ENCODE data around the gene GPR152.
A peak's percentile ranks its signal among the peaks of the same experiment; 100 is the strongest.

Gene GPR152

DNA sequence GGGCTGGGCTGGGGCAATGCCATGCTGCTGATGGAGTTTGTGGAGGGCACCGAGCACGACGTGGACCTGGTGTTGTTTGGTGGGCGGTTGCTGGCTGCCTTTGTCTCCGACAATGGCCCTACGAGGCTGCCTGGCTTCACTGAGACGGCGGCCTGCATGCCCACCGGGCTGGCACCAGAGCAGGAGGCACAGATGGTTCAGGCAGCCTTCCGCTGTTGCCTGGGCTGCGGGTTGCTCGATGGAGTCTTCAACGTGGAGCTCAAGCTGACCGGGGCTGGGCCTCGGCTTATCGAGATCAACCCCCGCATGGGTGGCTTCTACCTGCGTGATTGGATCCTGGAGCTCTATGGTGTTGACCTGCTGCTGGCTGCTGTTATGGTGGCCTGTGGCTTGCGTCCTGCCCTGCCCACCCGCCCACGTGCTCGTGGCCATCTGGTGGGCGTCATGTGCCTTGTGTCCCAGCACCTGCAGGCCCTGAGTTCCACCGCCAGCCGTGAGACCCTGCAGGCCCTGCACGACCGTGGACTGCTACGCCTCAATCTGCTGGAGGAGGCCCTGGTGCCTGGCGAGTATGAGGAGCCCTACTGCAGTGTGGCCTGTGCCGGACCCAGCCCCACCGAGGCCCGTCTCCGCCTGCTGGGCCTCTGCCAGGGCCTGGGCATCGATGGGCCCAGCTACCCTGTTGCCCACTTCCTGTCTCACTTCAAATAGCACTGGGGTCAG, 28.5 kb downstream of the GPR152 start:
- no peak for DNase-seq (ENCODE audit: low read depth)

DNA sequence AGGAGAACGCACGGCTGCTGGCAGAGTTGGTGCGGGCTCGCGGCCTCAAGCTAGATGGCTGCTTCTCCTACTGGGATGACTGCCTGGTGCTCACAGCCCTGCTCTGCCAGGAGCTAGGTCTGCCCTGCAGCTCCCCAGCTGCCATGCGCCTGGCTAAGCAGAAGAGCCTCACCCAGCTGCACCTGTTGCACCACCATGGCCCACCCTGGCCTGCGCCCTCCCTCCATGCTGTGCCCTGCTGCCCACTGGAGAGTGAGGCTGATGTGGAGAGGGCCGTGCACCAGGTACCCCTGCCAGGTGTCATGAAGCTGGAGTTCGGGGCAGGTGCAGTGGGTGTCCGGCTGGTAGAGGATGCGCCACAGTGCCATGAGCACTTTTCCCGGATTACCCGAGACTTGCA, 29.1 kb downstream of the GPR152 start:
- no peak for DNase-seq (ENCODE audit: low read depth)

DNA sequence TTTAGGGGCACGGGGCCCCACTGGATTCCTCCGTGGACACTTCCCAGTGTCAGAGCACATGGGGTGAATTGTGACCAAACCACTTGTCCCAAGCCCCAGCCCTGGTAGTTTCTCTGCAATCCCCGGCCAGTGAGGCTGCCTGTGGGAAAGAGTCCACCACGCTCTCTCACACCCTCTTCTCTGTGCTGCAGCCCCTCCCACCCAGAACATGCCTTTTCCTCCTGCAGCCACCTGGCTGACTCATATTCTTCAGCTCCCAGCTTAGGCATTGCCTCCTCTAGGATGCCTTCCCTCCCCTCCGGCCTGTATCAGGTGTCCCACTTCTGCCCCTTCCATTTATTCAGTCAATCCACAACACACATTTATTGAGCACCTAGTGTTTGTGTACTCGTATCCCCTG, 29.6 kb downstream of the GPR152 start:
- no peak for DNase-seq (ENCODE audit: low read depth)

DNA sequence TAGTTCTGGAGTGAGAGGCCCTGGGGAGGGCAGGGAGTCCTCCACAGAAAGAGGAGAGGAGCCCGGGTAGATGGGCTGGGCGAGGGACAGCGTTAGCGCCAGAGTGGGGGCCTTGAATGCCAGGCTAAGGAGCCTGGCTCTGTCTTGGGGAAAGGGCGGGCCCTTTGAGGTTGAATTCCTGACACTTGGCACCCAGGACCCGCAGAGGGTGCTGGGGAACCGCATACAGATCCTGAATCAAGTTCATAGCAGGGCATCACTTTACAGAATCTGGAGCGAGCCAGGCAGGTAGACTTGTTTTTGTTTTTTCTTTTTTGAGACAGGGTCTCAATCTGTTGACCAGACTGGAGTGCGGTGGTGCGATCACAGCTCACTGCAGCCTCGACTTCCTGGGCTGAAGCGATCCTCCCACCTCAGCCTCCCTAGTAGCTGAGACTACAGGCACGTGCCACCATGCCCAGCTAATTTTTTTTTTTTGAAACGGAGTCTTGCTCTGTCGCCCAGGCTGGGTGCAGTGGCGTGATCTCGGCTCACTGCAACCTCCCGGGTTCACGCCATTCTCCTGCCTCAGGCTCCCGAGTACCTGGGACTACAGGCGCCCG, 31.0 kb downstream of the GPR152 start:
- no peak for DNase-seq (ENCODE audit: low read depth)

DNA sequence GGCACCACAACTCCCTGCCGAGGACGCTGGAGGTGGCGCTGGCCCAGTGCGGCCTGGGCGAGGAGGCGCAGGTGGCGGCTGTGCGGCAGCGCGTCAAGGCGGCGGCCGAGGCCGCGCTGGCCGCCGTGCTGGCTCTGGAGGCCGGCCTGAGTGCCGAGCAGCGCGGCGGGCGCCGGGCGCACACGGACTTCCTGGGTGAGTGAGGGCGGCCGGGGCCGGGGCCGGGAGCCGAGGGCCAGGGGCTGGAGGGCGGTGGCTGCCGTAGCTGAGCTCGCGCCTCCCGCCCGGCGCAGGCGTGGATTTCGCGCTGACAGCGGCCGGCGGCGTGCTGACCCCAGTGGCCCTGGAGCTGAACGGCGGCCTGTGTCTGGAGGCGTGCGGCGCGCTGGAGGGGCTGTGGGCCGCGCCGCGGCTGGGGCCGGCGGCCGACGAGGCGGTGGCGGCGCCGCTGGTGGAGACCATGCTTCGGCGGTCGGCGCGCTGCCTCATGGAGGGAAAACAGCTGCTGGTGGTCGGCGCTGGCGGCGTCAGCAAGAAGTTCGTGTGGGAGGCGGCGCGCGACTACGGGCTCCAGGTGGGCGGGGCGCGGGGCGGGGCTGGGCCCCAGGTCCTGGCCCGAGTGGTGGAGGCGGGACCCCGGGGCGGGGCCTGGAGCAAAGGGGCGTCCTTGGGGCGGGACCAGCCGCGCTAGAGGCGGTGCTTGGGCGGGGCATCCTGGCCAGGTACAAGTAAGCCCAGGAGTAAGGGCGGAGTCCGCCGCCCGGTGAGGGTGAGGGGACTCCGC, 31.7 kb downstream of the GPR152 start:
- peak; percentile 98 for DNase-seq (ENCODE audit: low read depth)

DNA sequence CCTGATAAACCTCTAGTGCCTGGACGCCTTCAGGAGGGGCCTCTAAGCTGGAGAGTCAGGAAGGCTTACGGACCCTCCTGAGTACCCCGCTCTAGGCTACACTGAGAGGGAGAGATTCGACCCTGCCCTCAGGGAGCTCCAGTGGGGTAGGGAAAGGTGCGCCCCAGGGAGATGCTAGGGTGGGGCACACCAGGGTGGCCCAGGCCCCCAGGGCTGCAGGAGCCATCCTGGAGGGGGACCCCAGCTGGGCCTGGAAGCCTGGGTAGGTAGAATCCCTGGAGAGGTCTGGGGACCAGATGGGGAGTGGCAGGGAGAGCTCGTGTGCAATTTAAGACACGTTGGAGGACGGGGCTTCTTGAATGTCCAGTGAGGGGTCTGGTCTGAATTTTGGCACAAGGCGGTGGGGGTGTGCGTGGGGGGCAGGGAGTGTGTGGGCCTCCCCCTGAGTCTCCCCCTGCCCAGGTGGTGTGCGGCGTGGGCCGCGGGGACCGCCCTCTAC, 32.3 kb downstream of the GPR152 start:
- DNase-seq (ENCODE audit: low read depth) = no peak

DNA sequence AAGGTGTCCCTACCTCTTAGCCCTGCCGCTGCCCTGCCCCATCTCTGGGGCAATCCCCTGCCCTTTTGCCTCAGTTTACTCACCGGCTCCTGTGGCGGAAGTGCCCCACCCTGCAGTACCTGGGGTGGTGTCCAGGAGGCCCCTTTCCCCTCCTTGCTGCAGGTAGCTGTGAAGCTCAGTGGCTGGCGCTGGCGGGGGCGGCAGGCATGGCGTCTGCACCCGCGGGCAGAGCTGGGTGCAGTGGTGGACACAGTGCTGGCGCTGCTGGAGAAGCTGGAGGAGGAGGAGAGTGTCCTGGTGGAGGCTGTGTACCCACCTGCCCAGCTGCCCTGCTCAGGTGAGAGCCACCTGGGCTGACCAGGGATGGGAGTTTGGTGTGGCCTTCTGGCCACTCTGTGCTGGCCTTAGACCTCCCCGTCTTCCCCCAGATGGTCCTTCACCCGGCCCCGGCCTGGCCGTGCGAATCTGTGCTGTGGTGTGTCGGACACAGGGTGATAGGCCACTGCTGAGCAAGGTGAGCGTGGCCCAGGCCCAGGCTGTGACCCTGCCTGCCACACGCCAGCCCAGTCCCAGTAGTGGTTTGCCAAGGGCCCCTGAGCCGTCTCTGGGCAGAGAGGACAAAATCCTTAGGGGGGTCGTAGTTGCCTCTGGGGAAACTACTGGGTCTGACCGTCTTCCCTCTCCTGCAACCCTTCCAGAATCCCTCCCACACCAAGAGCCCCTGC, 33.0 kb downstream of the GPR152 start:
- no peak for DNase-seq (ENCODE audit: low read depth)

DNA sequence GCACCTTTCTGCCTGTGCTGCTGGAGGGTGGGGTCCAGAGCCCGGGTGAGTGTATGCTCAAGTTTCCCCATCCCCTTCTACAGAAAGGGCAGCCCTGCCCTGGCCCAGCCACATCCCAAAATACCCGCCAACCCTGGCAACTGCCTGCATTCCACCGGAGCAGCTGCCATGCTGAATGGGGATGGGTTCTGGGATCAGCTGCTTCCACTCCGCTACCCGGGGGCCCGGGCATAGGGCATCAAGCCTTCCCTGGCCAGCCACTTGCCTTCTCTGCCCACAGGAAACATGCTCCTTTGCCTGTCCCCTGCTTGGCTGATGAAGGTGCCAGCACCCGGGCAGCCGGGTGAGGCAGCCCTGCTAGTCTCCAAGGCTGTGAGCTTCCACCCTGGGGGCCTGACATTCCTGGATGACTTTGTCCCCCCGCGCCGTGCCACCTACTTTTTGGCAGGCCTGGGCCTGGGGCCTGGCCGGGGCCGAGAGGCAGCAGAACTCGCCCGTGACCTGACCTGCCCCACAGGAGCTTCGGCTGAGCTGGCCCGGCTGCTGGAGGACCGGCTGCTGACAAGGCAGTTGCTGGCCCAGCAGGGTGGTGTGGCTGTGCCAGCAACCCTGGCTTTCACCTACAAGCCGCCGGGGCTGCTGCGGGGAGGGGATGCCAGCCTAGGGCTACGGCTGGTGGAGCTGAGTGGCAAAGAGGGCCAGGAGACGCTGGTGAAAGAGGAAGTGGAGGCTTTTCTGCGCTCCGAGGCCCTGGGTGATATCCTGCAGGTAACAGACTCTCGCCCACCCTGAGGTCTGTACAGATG, 33.9 kb downstream of the GPR152 start:
- no peak for DNase-seq (ENCODE audit: low read depth)

DNA sequence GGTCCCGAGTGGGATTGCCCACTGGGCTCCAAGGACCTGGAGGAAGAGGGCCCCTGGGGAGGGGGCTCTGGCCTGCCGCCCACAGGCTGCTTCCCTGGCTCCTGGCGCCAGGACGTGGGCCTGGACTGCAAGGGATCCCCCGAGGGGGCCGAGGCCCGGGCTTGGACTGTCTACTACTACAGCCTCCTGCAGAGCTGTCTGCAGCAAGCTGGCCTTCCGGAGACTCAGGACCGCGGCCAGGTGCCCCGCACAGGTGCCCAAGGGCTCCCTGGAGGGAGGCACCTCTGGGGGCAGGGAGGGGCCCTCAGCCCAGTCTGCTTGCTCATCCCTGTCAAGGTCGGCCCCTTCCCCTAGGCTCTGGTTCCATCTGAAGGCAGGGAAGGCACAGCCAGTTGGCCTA, 35.1 kb downstream of the GPR152 start:
- DNase-seq (ENCODE audit: low read depth) = no peak

DNA sequence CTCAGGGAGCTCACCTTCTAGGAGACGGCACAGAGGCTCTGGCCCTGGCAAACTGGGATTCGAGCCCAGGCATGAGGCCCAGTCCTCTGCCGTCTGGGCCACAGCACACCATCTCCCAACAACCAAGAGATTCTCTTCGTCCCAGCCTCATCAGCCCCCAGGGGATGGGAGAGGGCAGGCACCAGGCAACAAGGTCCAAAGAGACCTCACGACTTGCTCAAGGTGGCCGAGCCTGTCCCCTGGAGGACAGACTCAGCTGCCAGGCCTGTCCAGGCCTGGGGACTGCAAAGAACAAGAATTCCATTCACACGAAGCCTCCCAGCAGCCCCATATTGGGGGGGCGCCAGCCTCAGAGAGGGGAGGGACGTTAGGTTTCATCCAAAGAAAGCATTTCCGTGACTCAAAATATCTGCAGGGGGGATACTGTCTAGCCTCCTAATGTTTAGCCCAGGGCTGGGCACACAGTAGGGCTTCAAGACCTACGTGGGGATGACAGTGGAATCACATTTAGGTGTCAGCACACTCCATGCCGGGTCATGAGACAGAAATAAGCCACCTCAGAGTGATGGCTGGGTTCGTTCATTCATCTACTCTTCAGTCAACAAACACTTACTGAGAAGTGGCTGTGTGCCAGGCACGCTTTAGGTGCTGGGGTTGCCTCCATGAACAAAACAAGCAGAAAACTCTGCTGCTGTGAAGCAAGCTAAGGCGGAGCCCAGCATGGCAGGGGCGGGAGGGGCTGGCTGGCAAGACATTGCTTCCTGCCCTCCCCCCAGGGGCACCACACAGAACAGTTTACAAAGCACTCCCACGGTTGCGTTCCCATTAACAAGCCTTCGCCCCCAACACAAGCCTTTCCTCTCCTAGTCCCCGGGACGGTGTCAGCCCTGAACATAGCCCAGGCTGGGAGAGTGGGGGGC, 35.9 kb downstream of the GPR152 start:
- no peak for DNase-seq (ENCODE audit: low read depth)

DNA sequence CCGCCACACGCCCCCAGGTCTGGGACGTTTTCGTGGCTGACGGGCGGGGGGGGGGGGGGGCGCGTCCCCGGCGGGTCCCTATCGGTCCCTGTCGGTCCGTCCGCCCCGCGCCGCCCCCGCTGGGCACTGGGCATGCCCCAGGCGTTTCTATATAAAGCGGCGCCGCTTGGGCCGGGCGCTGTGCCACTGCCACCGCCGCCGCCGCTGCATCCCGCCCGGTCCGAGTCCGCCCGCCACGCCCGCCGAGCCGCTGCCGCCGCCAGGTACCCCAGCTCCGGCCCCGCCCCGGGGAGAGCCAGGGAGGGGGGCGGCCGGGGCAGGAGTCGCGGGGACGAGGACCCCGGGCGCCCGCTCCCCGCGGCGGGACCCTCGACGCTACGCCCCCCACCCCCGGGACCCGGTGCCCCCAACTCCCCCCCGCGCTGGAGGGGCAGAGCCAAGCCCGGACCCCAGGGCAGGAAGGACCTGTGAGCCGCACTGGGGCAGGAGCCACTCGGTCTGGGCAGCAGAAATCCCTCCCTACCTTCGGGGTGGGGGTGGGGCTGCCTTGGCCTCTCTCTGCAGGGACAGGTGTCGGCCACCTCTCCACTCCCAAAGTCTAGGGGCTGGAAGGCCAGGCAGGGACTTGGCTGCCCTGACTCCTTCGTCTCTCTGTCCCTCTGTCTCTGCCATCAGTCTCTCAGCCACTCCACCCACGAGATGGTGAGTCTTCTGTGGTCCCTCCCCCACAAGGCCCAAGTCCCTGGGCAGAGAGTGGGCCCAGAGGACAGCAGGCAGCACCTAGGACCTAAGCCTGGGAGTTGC, 36.8 kb downstream of the GPR152 start, which contains the start of gene CARNS1:
Gene CARNS1, plus strand, starts transcription at position 178 of the 804 bp plus-strand sequence. Its CDS starts 522 bp downstream, at position 700.
- no peak for DNase-seq (ENCODE audit: low read depth)

DNA sequence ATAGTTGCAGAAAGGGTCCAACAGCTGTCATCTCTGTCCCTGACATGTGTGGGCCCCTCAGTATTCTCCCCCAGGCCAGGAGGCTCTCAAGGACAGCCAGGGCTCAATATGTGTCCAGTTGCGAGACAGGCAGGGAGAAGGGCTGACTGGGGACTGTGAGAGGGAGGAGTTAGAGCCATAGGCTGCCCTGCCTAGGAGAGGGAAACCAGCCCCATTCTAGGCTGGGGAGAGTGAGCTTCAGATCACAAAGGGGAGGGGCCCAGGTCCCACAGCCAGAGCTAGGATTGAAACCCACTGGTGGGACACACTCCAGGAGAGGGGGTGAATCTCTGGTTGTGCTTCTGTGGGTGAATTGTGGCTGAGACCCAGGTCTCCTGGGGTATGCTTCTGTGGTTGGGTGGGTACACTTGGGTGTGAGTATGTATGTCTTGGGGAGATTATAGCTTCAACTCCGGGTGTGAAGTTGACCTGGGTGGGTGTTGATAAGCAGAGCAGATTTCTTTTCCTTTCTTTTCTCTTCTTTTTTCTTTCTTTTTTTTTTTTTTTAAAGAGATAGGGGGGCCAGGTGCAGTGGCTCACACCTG, 39.2 kb downstream of the GPR152 start:
- DNase-seq (ENCODE audit: low read depth) = no peak

DNA sequence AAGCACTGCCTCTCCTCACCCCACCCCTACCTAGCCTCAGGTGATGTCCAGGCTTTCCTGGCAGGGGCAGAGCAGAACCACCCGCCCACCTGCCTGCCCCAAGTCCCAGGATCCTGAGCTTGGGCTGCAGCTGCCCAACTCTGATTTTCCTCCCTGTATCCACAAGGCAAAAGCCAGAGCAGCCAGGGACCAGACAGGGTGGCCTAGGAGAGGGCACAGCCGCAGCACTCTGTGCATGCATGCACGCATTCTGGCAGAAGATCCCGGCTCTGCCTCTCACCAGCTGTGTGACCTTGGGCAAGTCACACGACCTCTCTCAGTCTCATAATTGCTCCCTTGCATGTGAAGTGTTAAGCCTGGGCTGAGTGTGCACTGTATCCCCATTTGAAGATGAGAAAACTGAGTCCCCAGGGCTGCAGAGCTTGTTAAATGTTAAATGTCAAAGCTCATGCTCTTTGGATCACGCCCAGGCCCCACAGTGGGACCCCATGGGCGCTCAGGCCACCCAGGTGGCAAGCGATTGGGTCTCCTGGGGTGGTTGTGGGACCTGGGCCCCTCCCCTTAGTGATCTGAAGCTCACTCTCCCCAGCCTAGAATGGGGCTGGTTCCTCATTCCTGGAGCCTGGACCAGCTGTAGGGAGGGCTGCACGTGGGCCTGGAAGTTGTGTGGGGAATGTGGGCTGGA, 39.9 kb downstream of the GPR152 start:
- DNase-seq (ENCODE audit: low read depth) = no peak

DNA sequence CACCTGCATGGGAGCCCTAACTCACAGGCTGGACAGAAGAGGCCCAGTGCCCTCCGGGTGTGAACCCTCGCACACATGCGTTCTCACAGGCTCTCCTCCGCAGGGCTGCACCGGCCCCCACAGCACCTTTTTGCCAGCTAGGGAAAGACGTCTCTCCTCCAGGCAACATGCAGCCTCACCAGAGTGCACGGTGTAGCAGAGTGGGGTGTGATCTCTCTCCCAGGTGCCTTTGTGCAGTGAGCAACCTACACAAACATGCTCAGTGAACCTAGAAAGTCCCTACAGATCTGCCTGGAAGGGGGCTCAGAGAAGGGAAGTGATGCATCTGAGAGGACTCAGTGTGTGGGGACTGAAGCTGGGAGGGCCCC, 40.8 kb downstream of the GPR152 start:
- no peak for DNase-seq (ENCODE audit: low read depth)

DNA sequence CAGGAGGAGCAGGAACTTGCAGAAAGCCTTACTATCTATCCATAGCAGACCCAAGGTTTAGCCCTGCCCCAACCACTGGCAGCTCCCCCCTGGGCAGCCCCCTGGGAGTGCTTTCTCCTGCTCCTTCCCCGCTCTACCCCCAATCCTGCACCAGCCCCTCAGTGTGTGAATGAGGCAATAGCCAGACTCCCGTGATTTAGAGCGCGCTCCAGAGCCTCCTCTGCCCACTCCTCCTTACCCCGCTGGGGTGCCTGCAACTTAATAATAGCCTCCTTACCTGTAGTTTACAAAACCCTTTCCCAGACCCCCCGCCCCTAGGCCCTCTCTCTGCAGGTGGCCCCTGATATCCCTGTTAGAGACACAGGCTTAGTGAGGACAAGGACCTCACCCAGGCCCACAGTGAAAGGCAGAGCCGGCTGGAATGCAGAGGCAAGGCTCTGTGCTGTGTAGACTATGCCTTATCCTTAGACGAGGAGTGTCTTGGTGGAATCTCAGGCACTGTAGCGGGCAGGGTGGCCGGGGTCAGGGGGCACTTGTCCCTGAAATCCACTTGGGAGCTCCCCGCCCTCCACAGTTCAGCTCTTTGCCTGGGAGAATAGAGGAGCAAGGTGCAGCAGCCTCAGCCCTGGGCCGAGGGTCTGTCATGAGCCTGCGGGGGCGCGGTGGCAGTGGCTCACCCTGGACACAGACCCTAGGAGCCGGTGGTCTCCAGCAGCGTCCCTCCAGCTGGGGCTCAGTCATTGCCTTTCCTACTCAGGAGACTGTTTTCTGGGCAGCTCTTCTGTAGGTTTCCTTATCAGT, 41.3 kb downstream of the GPR152 start:
- no peak for DNase-seq (ENCODE audit: low read depth)

DNA sequence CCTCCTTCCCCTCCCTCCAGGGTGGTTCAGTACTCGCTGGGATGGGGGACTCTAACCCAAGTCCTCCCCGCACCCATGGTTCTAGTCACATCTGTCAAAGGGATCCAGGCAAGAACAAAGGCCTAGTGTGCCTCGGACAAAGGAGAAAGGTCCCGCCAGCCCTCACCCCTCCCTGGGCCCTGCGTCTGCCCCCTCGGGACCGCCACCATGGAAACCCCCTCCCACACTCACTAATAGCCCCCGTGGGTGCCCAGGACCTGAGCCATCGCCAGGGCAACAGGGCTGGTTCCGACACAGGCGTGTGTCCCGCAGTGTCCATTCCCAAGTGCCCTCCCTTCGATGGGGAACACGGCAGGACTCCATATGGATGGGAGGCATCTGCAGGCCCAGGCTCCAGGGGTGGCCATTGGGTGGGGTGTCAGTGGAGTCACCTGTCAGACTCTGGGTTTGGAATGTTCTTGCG, 42.1 kb downstream of the GPR152 start:
- no peak for DNase-seq (ENCODE audit: low read depth)

DNA sequence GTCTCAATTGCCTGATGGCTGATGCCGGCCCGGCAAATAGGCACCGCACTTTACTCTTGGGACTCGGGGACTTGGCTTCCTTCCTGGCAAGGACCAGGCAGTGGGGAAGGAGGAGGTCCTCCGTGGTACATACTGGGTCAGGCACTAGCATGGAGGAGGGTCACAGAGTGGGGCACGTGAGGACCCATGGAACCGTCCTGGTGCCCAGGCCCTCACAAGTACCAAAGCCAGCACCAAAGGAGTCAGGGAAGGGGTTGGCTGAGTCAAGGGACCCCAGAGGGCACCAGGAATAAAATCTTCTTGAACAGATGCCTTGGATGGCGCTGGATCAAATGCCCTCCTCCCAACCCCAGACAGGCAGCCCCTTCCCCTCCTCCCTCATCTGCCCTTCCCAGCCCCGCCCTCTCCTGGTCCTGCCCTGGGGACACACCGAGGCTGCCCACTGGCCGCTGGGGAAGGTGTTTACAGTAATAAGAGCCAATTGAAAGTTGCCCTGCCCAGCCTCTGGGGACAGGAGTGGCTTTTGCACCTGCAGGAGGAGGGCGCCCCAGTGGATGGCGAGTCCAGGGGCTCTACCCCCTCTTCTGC, 42.7 kb downstream of the GPR152 start:
- no peak for DNase-seq (ENCODE audit: low read depth)
